Activated T-cell treated with anti-CD3 and anti-CD28 coated beads, Interleukin-2, amount 50 U/mL, for 4 hours (primary cell): ENCODE data around the gene SIL1. TPM values are rescaled to one million over a fixed set of nuclear protein-coding genes. Genes with fewer than 3 reads are reported as not detected.

Experiments
- ATAC-seq, 2 donors: fragments of 200-7000 bp; cut with Tn5 transposase; one replicate each; pipeline ENCODE4 v1.10.0; 2021
- DNase-seq: peaks from one replicate; pipeline ENCODE4 v3.0.0-alpha.2; 2020
- H3K27me3 Mint-ChIP-seq: one replicate; pipeline ENCODE4 v1.8.0; 2021; ENCODE audit warnings: low read depth, mixed read lengths
- H3K36me3 Mint-ChIP-seq: one replicate; pipeline ENCODE4 v1.8.0; 2022; ENCODE audit warnings: mixed read lengths; ENCODE audit not compliant: insufficient read depth
- H3K4me1 Mint-ChIP-seq: one replicate; pipeline ENCODE4 v1.8.0; 2021; ENCODE audit warnings: low read depth, mixed read lengths
- H3K4me3 Mint-ChIP-seq: one replicate; pipeline ENCODE4 v1.8.0; 2021; ENCODE audit warnings: mild to moderate bottlenecking, moderate library complexity, mixed read lengths
- H3K9me3 Mint-ChIP-seq: one replicate; pipeline ENCODE4 v1.8.0; 2021; ENCODE audit warnings: mixed read lengths
- total RNA-seq, 3 donors: library from RNA; stranded (reverse); gene quantifications; one replicate each; pipeline ENCODE4 v1.2.1, GENCODE V29; 2021

SIL1 gene
- total RNA-seq, 3 donors from 2014 or later = 17.8 to 26.1 (median 22.9) TPM

- no peak for DNase-seq
- H3K4me1 Mint-ChIP-seq = no peaks in the 10 kb centered on the region
- ATAC-seq = no peak
- H3K9me3 Mint-ChIP-seq = no peaks in the 10 kb centered on the region
- H3K4me3 Mint-ChIP-seq = no peak overlapping the region
- no peaks in the 10 kb centered on the region for H3K27me3 Mint-ChIP-seq
- H3K36me3 Mint-ChIP-seq = no peaks in the 10 kb centered on the region
Measured at GRCh38 chr5:138972230-138972629, 225.9 kb downstream of the SIL1 start.

- DNase-seq = no peak
- H3K4me1 Mint-ChIP-seq = no peaks in the 10 kb centered on the region
- H3K9me3 Mint-ChIP-seq = no peaks in the 10 kb centered on the region
- no peaks in the 10 kb centered on the region for H3K27me3 Mint-ChIP-seq
- ATAC-seq = no peak
- no peaks in the 10 kb centered on the region for H3K36me3 Mint-ChIP-seq
- no peak overlapping the region for H3K4me3 Mint-ChIP-seq
Measured at GRCh38 chr5:138969323-138970002, 228.7 kb downstream of the SIL1 start.

GRCh38 chr5:138968601-138969000 is 229.6 kb downstream of the SIL1 start:
- H3K4me1 Mint-ChIP-seq = no peaks in the 10 kb centered on the region
- H3K36me3 Mint-ChIP-seq = no peaks in the 10 kb centered on the region
- no peaks in the 10 kb centered on the region for H3K9me3 Mint-ChIP-seq
- no peak overlapping the region for H3K4me3 Mint-ChIP-seq
- DNase-seq = no peak
- no peaks in the 10 kb centered on the region for H3K27me3 Mint-ChIP-seq
- ATAC-seq = no peak

- Mint-ChIP-seq H3K27me3 (no peaks in the 10 kb centered on the region), H3K9me3 (no peaks in the 10 kb centered on the region), H3K4me1 (no peaks in the 10 kb centered on the region), H3K4me3 (no peak overlapping the region), H3K36me3 (no peaks in the 10 kb centered on the region)
- DNase-seq (no peak), ATAC-seq (no peak)
Measured at GRCh38 chr5:138967791-138968448, 230.2 kb downstream of the SIL1 start.

GRCh38 chr5:138966236-138966985 is 231.8 kb downstream of the SIL1 start:
- no peak overlapping the region for H3K4me3 Mint-ChIP-seq
- H3K27me3 Mint-ChIP-seq = no peaks in the 10 kb centered on the region
- H3K9me3 Mint-ChIP-seq = no peaks in the 10 kb centered on the region
- ATAC-seq (no peak), DNase-seq (no peak)
- H3K4me1 Mint-ChIP-seq = no peaks in the 10 kb centered on the region
- H3K36me3 Mint-ChIP-seq = no peaks in the 10 kb centered on the region

- Mint-ChIP-seq H3K4me3 (no peak overlapping the region), H3K9me3 (no peaks in the 10 kb centered on the region), H3K4me1 (no peaks in the 10 kb centered on the region), H3K27me3 (no peaks in the 10 kb centered on the region), H3K36me3 (no peaks in the 10 kb centered on the region)
- DNase-seq (no peak), ATAC-seq (no peak)
Measured at GRCh38 chr5:138965626-138966025, 232.5 kb downstream of the SIL1 start.

- no peak for ATAC-seq
- no peaks in the 10 kb centered on the region for H3K4me1 Mint-ChIP-seq
- H3K27me3 Mint-ChIP-seq = no peaks in the 10 kb centered on the region
- H3K36me3 Mint-ChIP-seq = no peaks in the 10 kb centered on the region
- no peak for DNase-seq
- no peaks in the 10 kb centered on the region for H3K9me3 Mint-ChIP-seq
- no peak overlapping the region for H3K4me3 Mint-ChIP-seq
Measured at GRCh38 chr5:138964647-138965201, 233.4 kb downstream of the SIL1 start.

GRCh38 chr5:138963763-138964371 is 234.3 kb downstream of the SIL1 start:
- Mint-ChIP-seq H3K9me3 (no peaks in the 10 kb centered on the region), H3K4me1 (no peaks in the 10 kb centered on the region)

GRCh38 chr5:138962614-138963370 is 235.4 kb downstream of the SIL1 start:
- DNase-seq (no peak), ATAC-seq (no peak)
- H3K36me3 Mint-ChIP-seq = no peaks in the 10 kb centered on the region

More at GRCh38 chr5:138963763-138964371, 234.3 kb downstream of the SIL1 start:
- DNase-seq = no peak
- H3K27me3 Mint-ChIP-seq = no peaks in the 10 kb centered on the region
- H3K36me3 Mint-ChIP-seq = no peaks in the 10 kb centered on the region
- no peak overlapping the region for H3K4me3 Mint-ChIP-seq
- no peak for ATAC-seq

GRCh38 chr5:138961729-138962128 is 236.4 kb downstream of the SIL1 start:
- no peak for ATAC-seq
- no peaks in the 10 kb centered on the region for H3K36me3 Mint-ChIP-seq
- H3K4me1 Mint-ChIP-seq = no peaks in the 10 kb centered on the region
- DNase-seq = no peak
- no peaks in the 10 kb centered on the region for H3K27me3 Mint-ChIP-seq
- no peak overlapping the region for H3K4me3 Mint-ChIP-seq
- no peaks in the 10 kb centered on the region for H3K9me3 Mint-ChIP-seq

More at GRCh38 chr5:138962614-138963370, 235.4 kb downstream of the SIL1 start:
- no peaks in the 10 kb centered on the region for H3K27me3 Mint-ChIP-seq
- no peaks in the 10 kb centered on the region for H3K4me1 Mint-ChIP-seq
- no peaks in the 10 kb centered on the region for H3K9me3 Mint-ChIP-seq
- H3K4me3 Mint-ChIP-seq = no peak overlapping the region

- Mint-ChIP-seq H3K36me3 (no peaks in the 10 kb centered on the region), H3K4me3 (no peak overlapping the region), H3K4me1 (no peaks in the 10 kb centered on the region), H3K9me3 (no peaks in the 10 kb centered on the region), H3K27me3 (no peaks in the 10 kb centered on the region)
- DNase-seq (no peak), ATAC-seq (no peak)
Measured at GRCh38 chr5:138961221-138961620, 236.9 kb downstream of the SIL1 start.

GRCh38 chr5:138960145-138960692 is 237.9 kb downstream of the SIL1 start:
- DNase-seq = no peak
- Mint-ChIP-seq H3K9me3 (no peaks in the 10 kb centered on the region), H3K4me3 (no peak overlapping the region), H3K4me1 (no peaks in the 10 kb centered on the region), H3K36me3 (no peaks in the 10 kb centered on the region), H3K27me3 (no peaks in the 10 kb centered on the region)
- ATAC-seq = no peak

- no peaks in the 10 kb centered on the region for H3K36me3 Mint-ChIP-seq
- ATAC-seq (no peak), DNase-seq (no peak)
- peaks cover 19% of the 10 kb centered on the region for H3K4me1 Mint-ChIP-seq
- H3K9me3 Mint-ChIP-seq = no peaks in the 10 kb centered on the region
- no peaks in the 10 kb centered on the region for H3K27me3 Mint-ChIP-seq
- H3K4me3 Mint-ChIP-seq = no peak overlapping the region
Measured at GRCh38 chr5:138956801-138957200, 241.4 kb downstream of the SIL1 start.
